GM12878 (cell line): ENCODE data around the gene TRIM47.
A peak's percentile ranks its signal among the peaks of the same experiment; 100 is the strongest.

Experiments used
- CBFB ChIP-seq: IDR thresholded peaks from 2 replicates; pipeline ENCODE4 v1.6.1; 2016; ENCODE audit warnings: antibody characterized with exemption, low read depth
- EP300 ChIP-seq, 2 experiments: fragments of 150-350 bp in 1 of 2; IDR thresholded peaks; 2 replicates each; pipeline ENCODE4 v1.6.1; 2011 to 2012; ENCODE audit warnings: low read depth in 2 of 2, low read length in 2 of 2, borderline replicate concordance in 1 of 2, improper control_type of control experiment in 1 of 2, inconsistent platforms in 1 of 2; ENCODE audit not compliant: control insufficient read depth in 1 of 2
- PAX8 ChIP-seq: fragments of 450-650 bp; IDR thresholded peaks from 2 replicates; pipeline ENCODE4 v1.6.1; 2017; ENCODE audit warnings: mild to moderate bottlenecking, moderate library complexity
- POLR2A ChIP-seq: IDR thresholded peaks from 2 replicates; pipeline ENCODE4 v1.6.1; 2011; ENCODE audit warnings: low read depth, mild to moderate bottlenecking, low read length
- POLR2AphosphoS5 ChIP-seq: IDR thresholded peaks from 2 replicates; pipeline ENCODE4 v1.6.1; 2011; ENCODE audit warnings: mild to moderate bottlenecking, low read length, inconsistent platforms
- RBBP5 ChIP-seq: fragments of 200-600 bp; sonication (generic); conservative IDR thresholded peaks from 2 replicates; pipeline ENCODE4 v1.6.1; 2016
- RCOR1 ChIP-seq: conservative IDR thresholded peaks from 2 replicates; pipeline ENCODE4 v1.6.1; 2012; ENCODE audit warnings: low read depth, low read length, improper control_type of control experiment
- SUPT20H ChIP-seq: IDR thresholded peaks from 2 replicates; pipeline ENCODE4 v1.6.1; 2011; ENCODE audit warnings: low read depth, mild to moderate bottlenecking, low read length, moderate library complexity, borderline replicate concordance; ENCODE audit not compliant: control insufficient read depth
- TF ChIP-seq, protein P1 (sequence below), 3 experiments: IDR thresholded peaks in 2 of 3; conservative IDR thresholded peaks in 1 of 3; 2 replicates each; pipeline ENCODE4 v1.5.1; 2011; ENCODE audit warnings: low read depth in 3 of 3, low read length in 3 of 3, mild to moderate bottlenecking in 3 of 3, control low read depth in 2 of 3, moderate library complexity in 2 of 3, inconsistent platforms in 1 of 3, mixed read lengths in 1 of 3; ENCODE audit not compliant: control insufficient read depth in 2 of 3, insufficient read depth in 1 of 3; ENCODE audit errors: extremely low read depth in 1 of 3
- TF ChIP-seq, protein P2 (sequence below): IDR thresholded peaks from 2 replicates; pipeline ENCODE4 v1.6.1; 2012; ENCODE audit warnings: mild to moderate bottlenecking, low read depth, low read length
- TF ChIP-seq, protein P3 (sequence below): IDR thresholded peaks from 2 replicates; pipeline ENCODE4 v1.6.1; 2012; ENCODE audit warnings: low read length, inconsistent platforms

DNA sequence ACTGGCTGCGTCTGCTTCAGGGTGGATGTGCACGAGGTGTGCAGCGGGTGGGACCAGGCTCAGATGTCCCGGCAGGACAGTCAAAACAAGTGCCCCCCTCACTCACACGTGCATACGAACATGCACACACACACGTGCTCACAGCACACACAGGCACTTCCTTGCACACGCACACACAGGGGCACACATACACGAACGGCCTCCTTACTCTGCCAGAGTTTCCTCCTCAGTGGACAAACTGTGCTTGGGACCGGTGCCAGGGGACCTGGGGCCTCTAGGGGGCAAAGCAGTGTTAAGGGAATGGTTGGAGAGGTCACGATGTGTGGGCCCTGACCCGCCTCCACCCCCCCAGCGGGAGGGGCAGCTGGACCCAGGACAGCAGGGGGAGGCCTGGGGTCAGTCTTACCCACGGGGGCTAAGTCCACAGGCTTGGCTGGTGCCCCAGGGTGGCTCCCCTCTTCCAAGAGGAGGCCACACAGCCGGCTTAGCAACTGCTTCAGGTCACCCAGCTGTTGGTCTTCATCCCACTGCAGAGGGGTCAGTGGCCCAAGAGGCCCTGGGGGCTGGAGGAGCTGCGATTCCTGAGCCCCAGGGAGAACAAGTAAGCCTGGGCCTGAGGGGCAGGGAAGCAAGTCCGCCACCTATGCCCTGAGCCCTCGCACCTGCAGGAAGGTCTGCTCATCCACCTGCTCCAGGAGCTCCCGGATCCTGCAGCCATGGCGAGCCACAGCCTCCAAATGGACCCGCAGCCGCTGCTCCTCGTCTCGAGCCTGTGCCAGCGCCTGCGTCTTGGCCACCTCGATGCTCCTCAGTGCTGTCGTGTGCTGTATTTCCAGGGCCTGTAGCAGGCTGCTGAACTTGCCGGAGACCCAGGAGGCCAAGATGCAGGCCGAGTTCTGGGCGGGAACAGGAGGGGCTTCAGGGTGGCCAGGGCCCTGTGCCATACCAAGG, 13.5 kb upstream of the TRIM47 start:
- TF ChIP-seq CBFB (no peak), POLR2A (peak; percentile 32), EP300 (IDR thresholded peaks at IDR 0.05; ENCODE audit: borderline replicate concordance in 1 of 2, control insufficient read depth in 1 of 2, low read depth in 2 of 2, low read length in 2 of 2) (no peak), RCOR1 (no peak), RBBP5 (no peak), PAX8 (no peak), SUPT20H (no peak), POLR2AphosphoS5 (no peak)
- TF ChIP-seq, protein P1, sequence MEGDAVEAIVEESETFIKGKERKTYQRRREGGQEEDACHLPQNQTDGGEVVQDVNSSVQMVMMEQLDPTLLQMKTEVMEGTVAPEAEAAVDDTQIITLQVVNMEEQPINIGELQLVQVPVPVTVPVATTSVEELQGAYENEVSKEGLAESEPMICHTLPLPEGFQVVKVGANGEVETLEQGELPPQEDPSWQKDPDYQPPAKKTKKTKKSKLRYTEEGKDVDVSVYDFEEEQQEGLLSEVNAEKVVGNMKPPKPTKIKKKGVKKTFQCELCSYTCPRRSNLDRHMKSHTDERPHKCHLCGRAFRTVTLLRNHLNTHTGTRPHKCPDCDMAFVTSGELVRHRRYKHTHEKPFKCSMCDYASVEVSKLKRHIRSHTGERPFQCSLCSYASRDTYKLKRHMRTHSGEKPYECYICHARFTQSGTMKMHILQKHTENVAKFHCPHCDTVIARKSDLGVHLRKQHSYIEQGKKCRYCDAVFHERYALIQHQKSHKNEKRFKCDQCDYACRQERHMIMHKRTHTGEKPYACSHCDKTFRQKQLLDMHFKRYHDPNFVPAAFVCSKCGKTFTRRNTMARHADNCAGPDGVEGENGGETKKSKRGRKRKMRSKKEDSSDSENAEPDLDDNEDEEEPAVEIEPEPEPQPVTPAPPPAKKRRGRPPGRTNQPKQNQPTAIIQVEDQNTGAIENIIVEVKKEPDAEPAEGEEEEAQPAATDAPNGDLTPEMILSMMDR (IDR thresholded peaks at IDR 0.05 in 2 of 3, conservative IDR thresholded peaks at IDR 0.05 in 1 of 3; ENCODE audit: control insufficient read depth in 2 of 3, extremely low read depth in 1 of 3, insufficient read depth in 1 of 3, low read depth in 3 of 3, low read length in 3 of 3): no peak
- TF ChIP-seq, protein P2, sequence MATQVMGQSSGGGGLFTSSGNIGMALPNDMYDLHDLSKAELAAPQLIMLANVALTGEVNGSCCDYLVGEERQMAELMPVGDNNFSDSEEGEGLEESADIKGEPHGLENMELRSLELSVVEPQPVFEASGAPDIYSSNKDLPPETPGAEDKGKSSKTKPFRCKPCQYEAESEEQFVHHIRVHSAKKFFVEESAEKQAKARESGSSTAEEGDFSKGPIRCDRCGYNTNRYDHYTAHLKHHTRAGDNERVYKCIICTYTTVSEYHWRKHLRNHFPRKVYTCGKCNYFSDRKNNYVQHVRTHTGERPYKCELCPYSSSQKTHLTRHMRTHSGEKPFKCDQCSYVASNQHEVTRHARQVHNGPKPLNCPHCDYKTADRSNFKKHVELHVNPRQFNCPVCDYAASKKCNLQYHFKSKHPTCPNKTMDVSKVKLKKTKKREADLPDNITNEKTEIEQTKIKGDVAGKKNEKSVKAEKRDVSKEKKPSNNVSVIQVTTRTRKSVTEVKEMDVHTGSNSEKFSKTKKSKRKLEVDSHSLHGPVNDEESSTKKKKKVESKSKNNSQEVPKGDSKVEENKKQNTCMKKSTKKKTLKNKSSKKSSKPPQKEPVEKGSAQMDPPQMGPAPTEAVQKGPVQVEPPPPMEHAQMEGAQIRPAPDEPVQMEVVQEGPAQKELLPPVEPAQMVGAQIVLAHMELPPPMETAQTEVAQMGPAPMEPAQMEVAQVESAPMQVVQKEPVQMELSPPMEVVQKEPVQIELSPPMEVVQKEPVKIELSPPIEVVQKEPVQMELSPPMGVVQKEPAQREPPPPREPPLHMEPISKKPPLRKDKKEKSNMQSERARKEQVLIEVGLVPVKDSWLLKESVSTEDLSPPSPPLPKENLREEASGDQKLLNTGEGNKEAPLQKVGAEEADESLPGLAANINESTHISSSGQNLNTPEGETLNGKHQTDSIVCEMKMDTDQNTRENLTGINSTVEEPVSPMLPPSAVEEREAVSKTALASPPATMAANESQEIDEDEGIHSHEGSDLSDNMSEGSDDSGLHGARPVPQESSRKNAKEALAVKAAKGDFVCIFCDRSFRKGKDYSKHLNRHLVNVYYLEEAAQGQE: no peak
- TF ChIP-seq, protein P3, sequence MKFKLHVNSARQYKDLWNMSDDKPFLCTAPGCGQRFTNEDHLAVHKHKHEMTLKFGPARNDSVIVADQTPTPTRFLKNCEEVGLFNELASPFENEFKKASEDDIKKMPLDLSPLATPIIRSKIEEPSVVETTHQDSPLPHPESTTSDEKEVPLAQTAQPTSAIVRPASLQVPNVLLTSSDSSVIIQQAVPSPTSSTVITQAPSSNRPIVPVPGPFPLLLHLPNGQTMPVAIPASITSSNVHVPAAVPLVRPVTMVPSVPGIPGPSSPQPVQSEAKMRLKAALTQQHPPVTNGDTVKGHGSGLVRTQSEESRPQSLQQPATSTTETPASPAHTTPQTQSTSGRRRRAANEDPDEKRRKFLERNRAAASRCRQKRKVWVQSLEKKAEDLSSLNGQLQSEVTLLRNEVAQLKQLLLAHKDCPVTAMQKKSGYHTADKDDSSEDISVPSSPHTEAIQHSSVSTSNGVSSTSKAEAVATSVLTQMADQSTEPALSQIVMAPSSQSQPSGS: no peak
